Measurements from ENCODE around the gene SELENOO. TPM values are rescaled to one million over a fixed set of nuclear protein-coding genes. Genes with fewer than 3 reads are reported as not detected.

The SELENOO gene
- total RNA-seq, 3 donors from 2014 or later, result 24.3 to 32.3 (median 31.8) TPM

GRCh38 chr22:50205781-50206569 is 5.2 kb downstream of the SELENOO start:
- peak overlapping the region in 1 of 2 donors; percentile 3 for H3K27ac ChIP-seq
- no peak for DNase-seq (ENCODE audit: low spot score in 2 of 2)
- no peak overlapping the region for H3K4me3 ChIP-seq
- no peaks in the 10 kb centered on the region for H3K27me3 ChIP-seq
- TF ChIP-seq POLR2AphosphoS5 (IDR thresholded peaks at IDR 0.05) (no peak), CTCF (IDR thresholded peaks at IDR 0.05) (no peak), POLR2A (IDR thresholded peaks at IDR 0.05) (no peak)
- intact Hi-C loops (cut with DNase I; ENCODE audit: low total_unique reads), result loop anchor here (10.0 kb wide), 1 partner anchor 51 kb away; no protein-coding TSS in a partner anchor
- H3K9me3 ChIP-seq, result no peaks in the 10 kb centered on the region
- H3K4me1 ChIP-seq, result no peaks in the 10 kb centered on the region
- no peaks in the 10 kb centered on the region for H3K36me3 ChIP-seq

- Histone ChIP-seq H3K9me3 (no peaks in the 10 kb centered on the region), H3K36me3 (no peaks in the 10 kb centered on the region), H3K4me1 (no peaks in the 10 kb centered on the region), H3K4me3 (no peak overlapping the region), H3K27me3 (no peaks in the 10 kb centered on the region), H3K27ac (peak overlapping the region in 1 of 2 donors; percentile 3)
- no peak for DNase-seq (ENCODE audit: low spot score in 2 of 2)
- intact Hi-C loops (cut with DNase I; ENCODE audit: low total_unique reads), result loop anchor here (10.0 kb wide), 1 partner anchor 52 kb away; no protein-coding TSS in a partner anchor
- TF ChIP-seq CTCF (IDR thresholded peaks at IDR 0.05) (no peak), POLR2A (IDR thresholded peaks at IDR 0.05) (no peak), POLR2AphosphoS5 (IDR thresholded peaks at IDR 0.05) (no peak)
Observed at GRCh38 chr22:50206599-50206998, 5.8 kb downstream of the SELENOO start.

- intact Hi-C loops (cut with DNase I; ENCODE audit: low total_unique reads), result loop anchor here (10.0 kb wide), 1 partner anchor 53 kb away; no protein-coding TSS in a partner anchor
- no peaks in the 10 kb centered on the region for H3K4me1 ChIP-seq
- H3K27ac ChIP-seq, result no peak overlapping the region
- TF ChIP-seq POLR2AphosphoS5 (IDR thresholded peaks at IDR 0.05) (no peak), CTCF (IDR thresholded peaks at IDR 0.05) (no peak), POLR2A (IDR thresholded peaks at IDR 0.05) (no peak)
- H3K4me3 ChIP-seq, result no peak overlapping the region
- no peak for DNase-seq (ENCODE audit: low spot score in 2 of 2)
- no peaks in the 10 kb centered on the region for H3K9me3 ChIP-seq
- no peaks in the 10 kb centered on the region for H3K36me3 ChIP-seq
- no peaks in the 10 kb centered on the region for H3K27me3 ChIP-seq
Observed at GRCh38 chr22:50207383-50208140, 6.8 kb downstream of the SELENOO start.

GRCh38 chr22:50208430-50208938 is 7.7 kb downstream of the SELENOO start:
- TF ChIP-seq POLR2AphosphoS5 (IDR thresholded peaks at IDR 0.05) (no peak), POLR2A (IDR thresholded peaks at IDR 0.05) (no peak), CTCF (IDR thresholded peaks at IDR 0.05) (no peak)
- no peaks in the 10 kb centered on the region for H3K4me1 ChIP-seq

More at GRCh38 chr22:50208430-50208938, 7.7 kb downstream of the SELENOO start:
- no peak overlapping the region for H3K27ac ChIP-seq
- H3K4me3 ChIP-seq, result no peak overlapping the region
- no peak for DNase-seq (ENCODE audit: low spot score in 2 of 2)
- intact Hi-C loops (cut with DNase I; ENCODE audit: low total_unique reads), result loop anchor here (10.0 kb wide), 1 partner anchor 54 kb away; no protein-coding TSS in a partner anchor
- no peaks in the 10 kb centered on the region for H3K27me3 ChIP-seq
- no peaks in the 10 kb centered on the region for H3K9me3 ChIP-seq
- H3K36me3 ChIP-seq, result no peaks in the 10 kb centered on the region

Measured in breast epithelium (tissue), 4 donors.